Measurements from ENCODE around the gene NOP14.
"Not testable (repeated sequence)": the region's sequence is repeated elsewhere in the genome, so short reads cannot be mapped to it uniquely, and the experiment has no call there.

Gene NOP14

DNA sequence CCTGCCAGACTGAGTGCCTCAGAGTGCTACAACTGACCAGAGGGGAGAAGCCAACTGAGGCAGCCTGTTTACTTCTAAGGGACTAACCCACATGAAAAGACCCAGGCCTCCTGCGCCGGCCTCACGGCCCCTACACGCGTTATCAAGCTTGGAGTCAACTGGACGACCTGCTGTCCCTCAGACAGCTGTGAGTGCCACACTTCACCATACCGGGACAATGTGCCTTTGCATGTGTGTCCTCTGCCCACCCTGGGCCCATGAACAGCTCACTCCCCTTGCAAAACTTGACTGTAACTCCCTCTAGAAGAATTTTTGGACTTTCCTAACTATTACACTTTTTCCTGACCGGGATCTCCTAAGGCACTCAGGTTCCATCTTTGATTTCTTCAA, 1.8 kb downstream of the NOP14 start:
- no peak overlapping the region for H3K27ac ChIP-seq
- H3K27me3 ChIP-seq (replicated peaks): no peaks in the 10 kb centered on the region
- TF ChIP-seq, protein P1, sequence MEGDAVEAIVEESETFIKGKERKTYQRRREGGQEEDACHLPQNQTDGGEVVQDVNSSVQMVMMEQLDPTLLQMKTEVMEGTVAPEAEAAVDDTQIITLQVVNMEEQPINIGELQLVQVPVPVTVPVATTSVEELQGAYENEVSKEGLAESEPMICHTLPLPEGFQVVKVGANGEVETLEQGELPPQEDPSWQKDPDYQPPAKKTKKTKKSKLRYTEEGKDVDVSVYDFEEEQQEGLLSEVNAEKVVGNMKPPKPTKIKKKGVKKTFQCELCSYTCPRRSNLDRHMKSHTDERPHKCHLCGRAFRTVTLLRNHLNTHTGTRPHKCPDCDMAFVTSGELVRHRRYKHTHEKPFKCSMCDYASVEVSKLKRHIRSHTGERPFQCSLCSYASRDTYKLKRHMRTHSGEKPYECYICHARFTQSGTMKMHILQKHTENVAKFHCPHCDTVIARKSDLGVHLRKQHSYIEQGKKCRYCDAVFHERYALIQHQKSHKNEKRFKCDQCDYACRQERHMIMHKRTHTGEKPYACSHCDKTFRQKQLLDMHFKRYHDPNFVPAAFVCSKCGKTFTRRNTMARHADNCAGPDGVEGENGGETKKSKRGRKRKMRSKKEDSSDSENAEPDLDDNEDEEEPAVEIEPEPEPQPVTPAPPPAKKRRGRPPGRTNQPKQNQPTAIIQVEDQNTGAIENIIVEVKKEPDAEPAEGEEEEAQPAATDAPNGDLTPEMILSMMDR (IDR thresholded peaks at IDR 0.05; ENCODE audit: low read depth, low read length, missing control alignments): no peak
- peak overlapping the region; percentile 77 for H3K4me3 ChIP-seq (ENCODE audit: low read depth, low read length)
- no peak for DNase-seq
- in situ Hi-C loops (cut with HindIII; ENCODE audit: low pct_ligation_motif_present, low sequenced_read_pairs): no loop called here
- H3K36me3 ChIP-seq (replicated peaks): peaks cover 12% of the 10 kb centered on the region

DNA sequence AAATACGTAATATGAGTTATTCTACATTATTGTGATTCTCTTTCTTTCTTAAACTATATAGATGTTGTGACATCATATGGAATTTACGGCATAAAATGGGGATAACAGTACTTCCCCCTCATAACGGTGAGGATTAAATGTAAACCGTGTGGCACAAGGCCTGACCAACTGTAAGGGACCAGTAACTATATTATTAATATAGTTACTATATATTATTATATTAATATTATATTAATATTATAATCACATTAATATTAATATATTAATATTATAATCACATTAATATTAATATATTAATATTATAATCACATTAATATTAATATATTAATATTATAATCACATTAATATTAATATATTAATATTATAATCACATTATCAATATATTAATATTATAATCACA, 2.8 kb downstream of the NOP14 start:
- peaks cover 20% of the 10 kb centered on the region for H3K36me3 ChIP-seq (replicated peaks)
- H3K27me3 ChIP-seq (replicated peaks); H3K27ac ChIP-seq; H3K4me3 ChIP-seq (ENCODE audit: low read depth, low read length); in situ Hi-C loops (cut with HindIII; ENCODE audit: low pct_ligation_motif_present, low sequenced_read_pairs); DNase-seq: not testable (repeated sequence)

DNA sequence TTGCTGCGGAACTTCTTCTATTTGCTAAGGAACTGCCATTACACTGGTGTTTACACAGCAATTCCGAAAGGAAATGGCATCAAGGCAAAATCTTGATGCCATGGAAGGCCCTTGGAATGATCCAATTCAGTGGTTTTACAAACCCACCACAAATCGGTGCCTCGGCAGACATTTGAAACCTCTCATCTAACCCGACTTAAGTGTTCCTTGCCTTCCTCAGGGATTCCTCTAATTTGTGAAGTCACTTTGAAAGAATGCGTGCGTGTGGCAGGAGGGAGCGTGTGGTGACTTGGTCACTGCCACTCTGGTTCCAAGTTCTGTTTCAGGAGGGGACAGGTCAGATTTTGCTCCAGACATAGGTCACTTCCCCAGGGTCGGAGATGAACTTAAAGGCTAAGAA, 4.8 kb downstream of the NOP14 start:
- Histone ChIP-seq H3K27me3 (replicated peaks) (no peaks in the 10 kb centered on the region), H3K36me3 (replicated peaks) (peaks cover 33% of the 10 kb centered on the region), H3K27ac (no peak overlapping the region), H3K4me3 (ENCODE audit: low read depth, low read length) (no peak overlapping the region)
- TF ChIP-seq, protein P1 (IDR thresholded peaks at IDR 0.05; ENCODE audit: low read depth, low read length, missing control alignments): no peak
- DNase-seq: peak; percentile 30
- in situ Hi-C loops (cut with HindIII; ENCODE audit: low pct_ligation_motif_present, low sequenced_read_pairs): no loop called here

DNA sequence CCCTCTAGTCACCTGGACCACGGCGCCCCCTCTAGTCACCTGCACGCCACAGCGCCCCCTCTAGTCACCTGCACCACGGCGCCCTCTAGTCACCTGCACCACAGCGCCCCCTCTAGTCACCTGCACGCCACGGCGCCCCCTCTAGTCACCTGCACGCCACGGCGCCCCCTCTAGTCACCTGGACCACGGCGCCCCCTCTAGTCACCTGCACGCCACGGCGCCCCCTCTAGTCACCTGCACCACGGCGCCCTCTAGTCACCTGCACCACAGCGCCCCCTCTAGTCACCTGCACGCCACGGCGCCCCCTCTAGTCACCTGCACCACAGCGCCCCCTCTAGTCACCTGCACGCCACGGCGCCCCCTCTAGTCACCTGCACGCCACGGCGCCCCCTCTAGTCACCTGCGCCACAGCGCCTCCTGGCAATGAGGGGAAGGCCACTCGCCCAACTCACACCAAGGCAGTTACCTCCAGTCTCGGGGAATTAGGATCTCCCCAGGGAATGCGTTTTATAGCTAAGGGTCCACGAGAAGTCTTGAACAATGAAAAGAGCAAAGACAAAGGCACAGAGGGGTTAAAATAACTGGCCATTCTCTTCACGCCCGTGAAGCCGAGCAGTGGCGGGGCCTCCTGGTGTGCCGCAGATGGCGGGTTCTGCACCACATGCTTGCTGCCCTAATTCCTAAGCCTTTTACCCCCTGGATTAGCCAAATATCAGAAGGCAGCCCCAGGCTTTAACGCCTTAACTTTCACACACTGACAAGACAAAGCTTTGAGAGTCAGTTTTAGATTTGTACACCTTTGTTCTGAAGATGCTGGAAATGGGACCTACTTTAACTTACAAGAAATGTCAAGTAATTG, 7.8 kb downstream of the NOP14 start:
- H3K36me3 ChIP-seq (replicated peaks): peaks cover 55% of the 10 kb centered on the region
- DNase-seq; H3K27ac ChIP-seq; H3K27me3 ChIP-seq (replicated peaks); H3K4me3 ChIP-seq (ENCODE audit: low read depth, low read length); in situ Hi-C loops (cut with HindIII; ENCODE audit: low pct_ligation_motif_present, low sequenced_read_pairs): not testable (repeated sequence)

DNA sequence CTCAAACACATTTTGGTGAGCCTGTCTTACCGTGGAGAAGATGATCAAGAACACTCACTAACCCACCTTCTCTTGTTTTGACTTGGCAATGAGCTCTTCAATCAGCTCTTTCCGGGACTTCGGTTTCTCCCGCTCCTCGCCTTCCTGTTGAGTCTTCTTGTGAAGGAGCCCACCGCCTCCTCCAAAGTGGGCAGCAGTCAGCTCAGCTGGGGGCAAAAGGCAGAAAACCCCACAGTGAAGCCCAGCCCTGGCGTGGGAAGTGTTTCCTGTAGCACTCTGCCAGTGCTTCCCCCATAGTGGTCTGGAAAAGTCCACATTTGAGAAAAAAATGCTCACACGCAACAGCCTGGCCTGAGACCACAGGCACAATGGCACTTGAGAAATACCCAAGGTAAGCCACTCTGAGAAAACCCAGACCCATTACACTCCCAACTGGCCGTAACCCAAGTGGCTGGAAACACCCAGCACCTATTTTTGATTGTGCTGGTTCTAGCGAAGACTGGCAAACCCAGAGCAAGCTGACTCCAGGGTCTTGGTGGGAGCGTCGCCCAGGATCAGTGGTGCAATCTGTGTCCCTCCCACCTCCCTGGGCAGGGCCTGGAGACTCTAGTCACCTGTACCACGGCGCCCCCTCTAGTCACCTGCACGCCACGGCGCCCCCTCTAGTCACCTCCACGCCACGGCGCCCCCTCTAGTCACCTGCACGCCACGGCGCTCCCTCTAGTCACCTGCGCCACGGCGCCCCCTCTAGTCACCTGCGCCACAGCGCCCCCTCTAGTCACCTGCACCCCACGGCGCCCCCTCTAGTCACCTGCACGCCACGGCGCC, 8.6 kb downstream of the NOP14 start:
- Histone ChIP-seq H3K36me3 (replicated peaks) (peaks cover 64% of the 10 kb centered on the region), H3K27ac (no peak overlapping the region), H3K27me3 (replicated peaks) (no peaks in the 10 kb centered on the region)

DNA sequence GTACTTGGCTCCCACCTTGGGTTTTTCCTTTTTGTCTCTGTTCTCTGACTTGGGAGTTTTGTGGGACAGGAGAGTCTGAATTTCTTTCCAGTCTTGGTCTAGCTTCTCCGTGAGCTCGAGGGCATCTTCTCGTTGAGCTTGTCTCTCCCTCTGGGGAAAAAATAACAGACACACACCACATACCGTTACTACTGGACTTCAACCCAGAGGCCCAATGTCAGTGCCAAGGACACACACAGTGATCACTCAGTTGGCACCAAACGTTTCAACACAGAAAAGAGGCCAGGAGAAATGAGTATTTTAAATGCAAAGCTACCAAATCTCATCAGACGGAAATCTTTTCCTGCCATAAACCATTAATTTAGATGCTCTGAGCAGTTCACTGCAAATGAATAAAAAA, 9.7 kb downstream of the NOP14 start:
- DNase-seq: no peak
- Histone ChIP-seq H3K27me3 (replicated peaks) (no peaks in the 10 kb centered on the region), H3K4me3 (ENCODE audit: low read depth, low read length) (no peak overlapping the region), H3K36me3 (replicated peaks) (peaks cover 74% of the 10 kb centered on the region), H3K27ac (no peak overlapping the region)
- in situ Hi-C loops (cut with HindIII; ENCODE audit: low pct_ligation_motif_present, low sequenced_read_pairs): no loop called here
- TF ChIP-seq, protein P1 (IDR thresholded peaks at IDR 0.05; ENCODE audit: low read depth, low read length, missing control alignments): no peak

More for the DNA sequence above, 8.6 kb downstream of the NOP14 start:
- DNase-seq: no peak
- in situ Hi-C loops (cut with HindIII; ENCODE audit: low pct_ligation_motif_present, low sequenced_read_pairs): no loop called here
- TF ChIP-seq, protein P1 (IDR thresholded peaks at IDR 0.05; ENCODE audit: low read depth, low read length, missing control alignments): peak; percentile 2
- H3K4me3 ChIP-seq (ENCODE audit: low read depth, low read length): no peak overlapping the region
